Fibroblast of villous mesenchyme (primary cell): ENCODE measurements around the gene NSD1. TPM values are rescaled to one million over a fixed set of nuclear protein-coding genes. Genes with fewer than 3 reads are reported as not detected.
A peak's percentile ranks its signal among the peaks of the same experiment; 100 is the strongest.

Source experiments
- DNase-seq: peaks from one replicate; pipeline ENCODE4 v3.0.0-alpha.2; 2010; ENCODE audit warnings: low read depth
- H3K4me3 ChIP-seq: 2 replicates; pipeline ENCODE4 v1.5.1; 2011; ENCODE audit warnings: low read depth, mild to moderate bottlenecking, low read length
- CTCF ChIP-seq: IDR thresholded peaks from 2 replicates; pipeline ENCODE4 v1.5.1; 2012; ENCODE audit warnings: low read depth, mild to moderate bottlenecking, low read length; ENCODE audit not compliant: insufficient read depth
- total RNA-seq: library from RNA; depleted of rRNA; stranded (reverse); fragments of >200 nt; gene quantifications from 2 replicates; pipeline ENCODE4 v1.2.3, GENCODE V29; 2012

The NSD1 gene
- total RNA-seq, 1 donor = 70.0 TPM

- TF ChIP-seq CTCF = no peak
- no peak for DNase-seq
- H3K4me3 ChIP-seq = peak overlapping the region; percentile 48
Observed at GRCh38 chr5:177312649-177313181, 179.1 kb downstream of the NSD1 start.

GRCh38 chr5:177313561-177314259 is 180.1 kb downstream of the NSD1 start:
- TF ChIP-seq CTCF = no peak
- DNase-seq = no peak
- H3K4me3 ChIP-seq = no peak overlapping the region

DNA sequence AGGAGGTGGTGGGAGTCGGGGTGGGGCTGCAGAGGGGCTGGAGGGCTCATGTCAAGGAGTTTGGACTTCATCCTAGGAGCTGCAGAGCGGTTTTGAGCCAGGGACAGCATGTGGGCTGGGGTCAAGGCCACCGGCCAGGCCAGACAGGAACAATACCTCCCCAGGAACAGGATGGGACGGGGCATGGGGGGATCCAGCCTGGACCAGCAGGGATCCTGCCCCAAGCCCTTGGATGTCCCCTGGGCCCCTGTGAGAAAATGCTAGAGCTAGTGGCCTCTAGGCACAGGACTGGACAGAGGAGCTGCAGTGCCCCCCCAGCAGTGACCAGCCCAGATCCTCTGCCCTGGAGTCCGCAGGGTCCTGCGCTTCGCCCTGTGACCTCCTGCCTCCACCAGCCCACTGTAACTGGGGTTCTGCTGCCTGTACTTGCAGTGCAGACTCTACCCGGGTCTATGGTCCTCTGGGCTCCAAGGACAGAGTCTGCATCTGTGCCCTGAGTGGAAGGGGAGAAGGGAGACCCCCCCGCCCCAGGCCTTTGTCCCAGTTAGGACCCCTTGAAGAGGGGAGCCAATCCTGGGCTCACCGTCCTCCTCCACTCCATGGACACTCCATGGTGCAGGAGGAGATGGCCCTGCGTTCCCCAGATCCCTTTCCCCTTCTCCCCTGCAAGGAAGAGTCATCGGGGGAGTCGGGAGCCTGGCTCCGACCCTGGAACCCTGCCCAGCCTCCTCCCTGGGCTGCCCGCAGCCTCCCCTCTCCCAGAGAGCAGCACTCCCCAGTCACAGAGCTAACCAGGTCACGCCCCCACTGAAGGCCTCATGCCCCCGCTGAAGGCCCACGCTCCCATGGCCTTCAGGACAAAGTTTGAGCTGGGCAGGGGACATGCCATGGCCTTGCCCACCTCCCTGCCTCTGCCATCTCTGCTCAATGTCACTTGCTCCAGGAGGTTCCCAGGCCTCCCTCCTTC is 181.1 kb downstream of the NSD1 start:
- TF ChIP-seq CTCF = no peak

DNA sequence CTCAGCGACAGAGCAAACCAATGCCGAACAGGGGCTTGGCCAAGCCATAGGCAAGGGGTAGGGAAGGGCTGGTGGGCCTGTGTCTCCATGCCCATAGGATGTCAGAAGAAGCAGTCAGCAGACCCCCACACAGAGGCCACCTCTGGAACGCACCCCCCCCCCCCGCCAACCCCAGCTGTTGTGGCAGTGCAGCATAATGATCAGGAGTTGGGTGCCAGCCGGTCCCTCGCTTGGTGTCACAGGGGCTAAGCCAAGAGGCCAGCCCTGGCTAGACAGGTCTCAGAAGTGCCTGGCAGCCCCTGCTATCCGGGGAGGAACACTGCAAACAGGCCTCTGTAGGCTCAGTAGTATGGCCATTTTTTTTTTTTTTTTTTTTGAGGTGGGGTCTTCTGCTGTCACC is 181.8 kb downstream of the NSD1 start:
- TF ChIP-seq CTCF = no peak
- no peak for DNase-seq
- no peak overlapping the region for H3K4me3 ChIP-seq

More for the DNA sequence above, 181.1 kb downstream of the NSD1 start:
- no peak overlapping the region for H3K4me3 ChIP-seq
- no peak for DNase-seq

DNA sequence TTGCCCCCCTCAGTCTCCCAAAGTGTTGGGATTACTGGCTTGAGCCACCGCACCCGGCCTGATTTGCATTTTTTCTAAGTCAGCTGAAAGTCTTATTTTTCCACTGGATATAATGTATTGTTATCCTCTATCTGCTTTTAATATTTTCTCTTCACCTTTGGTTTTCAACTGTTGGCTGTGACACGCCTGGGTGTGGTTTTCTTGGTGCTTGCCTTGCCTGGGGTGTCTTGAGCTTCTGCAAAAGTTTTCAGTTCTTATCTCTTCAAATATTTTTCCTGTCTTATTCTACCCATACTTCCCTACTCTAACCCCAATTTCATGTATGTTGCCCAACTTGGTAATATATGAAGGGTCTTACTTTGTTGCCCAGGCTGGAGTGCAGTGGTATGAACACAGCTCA is 182.4 kb downstream of the NSD1 start:
- no peak for DNase-seq
- H3K4me3 ChIP-seq = no peak overlapping the region
- no peak for TF ChIP-seq CTCF

DNA sequence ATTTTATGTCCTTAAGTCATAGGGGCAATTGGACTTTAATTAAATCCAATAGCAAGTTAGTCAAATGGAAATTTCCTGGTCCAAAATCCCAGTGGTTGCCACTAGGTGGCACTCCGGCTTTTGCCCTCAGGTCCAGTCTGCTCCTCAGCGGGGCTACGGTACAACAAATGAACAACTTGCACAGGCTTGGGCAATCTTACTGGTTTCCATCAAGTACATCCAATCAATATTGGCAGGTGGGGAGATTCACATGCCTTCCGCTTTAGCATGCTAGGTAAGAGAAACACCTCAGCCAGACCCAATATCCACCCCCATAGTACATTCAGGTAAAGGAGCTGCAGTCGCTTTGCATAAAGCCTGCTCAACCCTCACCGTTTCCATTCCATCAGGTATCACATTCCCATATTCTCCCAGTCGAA is 184.4 kb downstream of the NSD1 start:
- no peak overlapping the region for H3K4me3 ChIP-seq
- TF ChIP-seq CTCF = peak; percentile 89
- DNase-seq = peak; percentile 85
